Activated CD8-positive, alpha-beta T cell treated with anti-CD3 and anti-CD28 coated beads for 36 hours (primary cell): ENCODE results near the gene SH3D21. TPM values are rescaled to one million over a fixed set of nuclear protein-coding genes. Genes with fewer than 3 reads are reported as not detected.

Experiments used
- ATAC-seq: fragments of 200-7000 bp; cut with Tn5 transposase; one replicate; pipeline ENCODE4 v1.10.0; 2021; ENCODE audit warnings: mild to moderate bottlenecking, moderate library complexity
- CTCF ChIA-PET: fragments of 350-600 bp; sonication (Branson Sonifier 250); formaldehyde crosslinking; loops from one replicate; lab custom pipeline; 2021; ENCODE audit warnings: antibody characterized with exemption; lab: Charles Lee
- POLR2A ChIA-PET: fragments of 350-600 bp; sonication (Branson Sonifier 250); formaldehyde crosslinking; loops from one replicate; lab custom pipeline; 2021; ENCODE audit warnings: antibody characterized with exemption; lab: Charles Lee
- DNase-seq: peaks from one replicate; pipeline ENCODE4 v3.0.0-alpha.2; 2020
- H3K27ac Mint-ChIP-seq: one replicate; pipeline ENCODE4 v1.8.0; 2021; ENCODE audit warnings: mild to moderate bottlenecking, mixed read lengths
- H3K27me3 Mint-ChIP-seq: one replicate; pipeline ENCODE4 v1.8.0; 2021; ENCODE audit warnings: mixed read lengths
- H3K36me3 Mint-ChIP-seq: one replicate; pipeline ENCODE4 v1.8.0; 2021; ENCODE audit warnings: low read depth, mixed read lengths
- H3K4me1 Mint-ChIP-seq: one replicate; pipeline ENCODE4 v1.8.0; 2021; ENCODE audit warnings: low read depth, mixed read lengths
- H3K4me3 Mint-ChIP-seq: one replicate; pipeline ENCODE4 v1.8.0; 2021; ENCODE audit warnings: mild to moderate bottlenecking, moderate library complexity, mixed read lengths
- H3K9me3 Mint-ChIP-seq: one replicate; pipeline ENCODE4 v1.8.0; 2021; ENCODE audit warnings: mixed read lengths
- intact Hi-C: fragments of 100-400 bp; cut with micrococcal nuclease; formaldehyde crosslinking; loops from one replicate; pipeline ENCODE4 v1.10.0; 2022
- total RNA-seq, 2 experiments: library from RNA; stranded (reverse); gene quantifications; one replicate each; pipeline ENCODE4 v1.2.3, GENCODE V29; 2021
- TF ChIP-seq, protein P1 (sequence below): fragments of 200-600 bp; IDR thresholded peaks from one replicate; pipeline ENCODE4 v1.8.0; 2022; ENCODE audit warnings: antibody characterized with exemption, mild to moderate bottlenecking

Gene SH3D21
- total RNA-seq, 2 experiments from 2014 or later: 17.8 to 21.0 TPM

DNA sequence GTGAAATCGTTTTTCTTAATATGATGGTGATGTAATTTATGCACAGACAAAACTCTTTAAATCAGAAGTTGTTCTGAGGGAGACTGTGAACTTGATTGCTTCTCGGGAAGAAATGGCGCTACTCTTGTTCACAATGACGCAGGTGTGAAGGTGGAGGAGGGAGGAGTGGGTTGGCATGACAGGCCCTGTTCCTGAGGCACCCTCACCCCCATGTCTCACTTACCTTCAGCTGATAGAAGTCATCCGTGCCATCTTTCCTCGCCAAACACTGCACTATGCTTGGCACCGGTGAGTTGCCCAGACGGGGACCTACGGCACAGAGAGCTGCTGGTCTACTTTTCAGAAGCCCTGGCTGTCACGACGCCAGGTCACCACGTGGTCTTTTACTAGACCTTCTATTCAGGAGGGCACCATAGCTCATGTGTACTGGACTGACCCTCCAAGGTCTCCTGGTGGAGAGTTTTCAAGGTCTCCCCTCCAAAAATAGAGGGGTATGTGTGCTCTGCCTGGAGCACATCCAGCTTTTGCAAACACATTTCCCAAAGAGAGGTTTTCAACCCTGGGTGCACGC lies 52.4 kb downstream of the SH3D21 start:
- Mint-ChIP-seq H3K9me3 (no peaks in the 10 kb centered on the region), H3K4me1 (peaks cover 7% of the 10 kb centered on the region), H3K27ac (no peak overlapping the region), H3K27me3 (no peaks in the 10 kb centered on the region), H3K4me3 (no peak overlapping the region), H3K36me3 (peaks cover 16% of the 10 kb centered on the region)
- DNase-seq: no peak
- TF ChIP-seq, protein P1, sequence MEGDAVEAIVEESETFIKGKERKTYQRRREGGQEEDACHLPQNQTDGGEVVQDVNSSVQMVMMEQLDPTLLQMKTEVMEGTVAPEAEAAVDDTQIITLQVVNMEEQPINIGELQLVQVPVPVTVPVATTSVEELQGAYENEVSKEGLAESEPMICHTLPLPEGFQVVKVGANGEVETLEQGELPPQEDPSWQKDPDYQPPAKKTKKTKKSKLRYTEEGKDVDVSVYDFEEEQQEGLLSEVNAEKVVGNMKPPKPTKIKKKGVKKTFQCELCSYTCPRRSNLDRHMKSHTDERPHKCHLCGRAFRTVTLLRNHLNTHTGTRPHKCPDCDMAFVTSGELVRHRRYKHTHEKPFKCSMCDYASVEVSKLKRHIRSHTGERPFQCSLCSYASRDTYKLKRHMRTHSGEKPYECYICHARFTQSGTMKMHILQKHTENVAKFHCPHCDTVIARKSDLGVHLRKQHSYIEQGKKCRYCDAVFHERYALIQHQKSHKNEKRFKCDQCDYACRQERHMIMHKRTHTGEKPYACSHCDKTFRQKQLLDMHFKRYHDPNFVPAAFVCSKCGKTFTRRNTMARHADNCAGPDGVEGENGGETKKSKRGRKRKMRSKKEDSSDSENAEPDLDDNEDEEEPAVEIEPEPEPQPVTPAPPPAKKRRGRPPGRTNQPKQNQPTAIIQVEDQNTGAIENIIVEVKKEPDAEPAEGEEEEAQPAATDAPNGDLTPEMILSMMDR: no peak
- POLR2A ChIA-PET: no interaction called here
- intact Hi-C loops: no loop called here
- CTCF ChIA-PET: interaction anchor here (1.6 to 13.0 kb wide), 2 partner anchors 10 to 15 kb away, joined by 3 to 102 read pairs; no protein-coding TSS in a partner anchor
- ATAC-seq: no peak

DNA sequence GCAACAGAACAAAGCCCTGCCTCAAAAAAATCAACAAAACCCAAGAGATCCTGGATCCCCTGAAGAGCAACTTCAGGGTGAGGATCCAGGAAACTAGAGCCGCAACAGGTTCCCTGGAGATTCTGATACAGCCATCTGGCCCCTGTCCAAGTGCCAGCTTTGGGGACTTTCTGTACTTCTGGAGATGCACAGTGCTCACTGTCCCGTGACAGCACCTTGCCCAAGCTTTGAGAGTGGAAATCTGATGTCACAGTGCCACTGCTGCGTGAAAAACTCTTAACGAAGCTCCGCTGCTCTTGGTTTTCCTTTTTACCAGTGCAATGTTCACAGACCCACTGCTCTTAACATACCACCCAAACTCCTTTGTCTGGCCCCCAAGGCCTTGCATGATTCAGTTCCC lies 53.2 kb downstream of the SH3D21 start:
- ATAC-seq: peak; percentile 10
- TF ChIP-seq, protein P1: no peak
- no peak for DNase-seq
- H3K36me3 Mint-ChIP-seq: peaks cover 14% of the 10 kb centered on the region
- H3K27me3 Mint-ChIP-seq: no peaks in the 10 kb centered on the region
- H3K9me3 Mint-ChIP-seq: no peaks in the 10 kb centered on the region
- H3K4me1 Mint-ChIP-seq: peaks cover 7% of the 10 kb centered on the region
- POLR2A ChIA-PET: no interaction called here
- H3K27ac Mint-ChIP-seq: peak overlapping the region; percentile 63
- CTCF ChIA-PET: interaction anchor here (13.0 kb wide), 1 partner anchor 9 kb away, joined by 102 read pairs; no protein-coding TSS in a partner anchor
- intact Hi-C loops: no loop called here
- H3K4me3 Mint-ChIP-seq: no peak overlapping the region

DNA sequence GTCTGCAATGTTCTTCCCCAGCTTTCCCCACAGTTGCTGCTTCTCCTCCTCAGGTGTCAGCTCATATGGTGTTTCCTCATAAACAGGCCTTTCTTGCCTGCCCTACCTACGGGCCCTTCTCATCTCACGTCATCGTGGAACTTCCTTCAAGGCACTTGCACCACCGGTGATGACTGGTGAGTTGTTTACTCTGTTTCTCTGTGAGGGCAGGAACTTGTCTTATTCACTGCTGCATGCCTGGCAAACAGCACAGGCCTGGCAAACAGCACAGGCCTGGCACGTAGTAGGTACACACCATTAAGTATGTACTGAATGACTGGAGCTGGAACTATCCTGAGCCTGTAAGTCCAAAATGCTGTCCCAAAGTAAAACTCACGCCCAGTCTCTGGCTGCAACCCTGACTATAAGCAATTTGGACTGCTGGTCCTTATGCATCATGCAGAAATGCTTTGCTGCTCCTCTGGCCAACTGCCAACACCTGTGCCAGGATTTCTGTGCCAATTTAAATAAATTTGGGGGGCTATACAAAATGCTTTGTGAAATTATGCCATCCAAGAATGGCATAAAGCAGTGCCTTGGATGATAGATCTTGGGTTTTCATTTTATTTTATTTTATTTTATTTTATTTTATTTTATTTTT lies 53.9 kb downstream of the SH3D21 start:
- TF ChIP-seq, protein P1: no peak
- Mint-ChIP-seq H3K4me1 (peaks cover 7% of the 10 kb centered on the region), H3K4me3 (no peak overlapping the region), H3K36me3 (peaks cover 12% of the 10 kb centered on the region), H3K9me3 (no peaks in the 10 kb centered on the region), H3K27ac (peak overlapping the region; percentile 63), H3K27me3 (no peaks in the 10 kb centered on the region)
- DNase-seq (no peak), ATAC-seq (peak; percentile 53)
- ChIA-PET POLR2A (interaction anchor here (1.2 kb wide), 1 partner anchor 37 kb away, joined by 4 read pairs; no protein-coding TSS in a partner anchor), CTCF (interaction anchor here (1.0 to 13.0 kb wide), 4 partner anchors 8 to 52 kb away, joined by 4 to 102 read pairs (median 4); no protein-coding TSS in a partner anchor)
- intact Hi-C loops: no loop called here

DNA sequence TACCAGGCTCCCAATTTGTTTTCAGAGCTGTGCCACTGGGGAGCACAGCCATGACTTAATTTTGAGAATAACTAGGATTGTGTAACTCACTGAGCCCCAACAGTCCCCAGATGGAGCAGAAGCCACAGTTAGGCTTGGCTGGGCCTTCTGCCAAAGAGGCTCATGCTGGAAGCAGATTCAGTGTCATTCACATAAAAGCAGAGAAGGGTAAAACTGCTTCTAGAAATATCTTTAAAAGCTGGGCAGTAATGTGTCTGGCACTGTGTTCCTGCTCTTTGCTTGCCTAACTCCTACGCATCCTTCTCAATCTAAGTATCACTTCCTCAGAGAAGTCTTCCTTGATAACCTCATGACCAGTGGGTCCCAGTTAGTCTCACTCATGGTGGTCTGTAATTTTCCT lies 59.2 kb downstream of the SH3D21 start:
- POLR2A ChIA-PET: no interaction called here
- H3K27ac Mint-ChIP-seq: peak overlapping the region; percentile 88
- no peaks in the 10 kb centered on the region for H3K27me3 Mint-ChIP-seq
- ATAC-seq (no peak), DNase-seq (no peak)
- H3K36me3 Mint-ChIP-seq: peaks cover 10% of the 10 kb centered on the region
- H3K9me3 Mint-ChIP-seq: no peaks in the 10 kb centered on the region
- H3K4me3 Mint-ChIP-seq: no peak overlapping the region
- intact Hi-C loops: no loop called here
- CTCF ChIA-PET: interaction anchor here (1.3 to 6.4 kb wide), 5 partner anchors 10 to 54 kb away, joined by 3 to 102 read pairs (median 29); partner anchors contain the start of gene LSM10
- peaks cover 47% of the 10 kb centered on the region for H3K4me1 Mint-ChIP-seq
- TF ChIP-seq, protein P1: no peak
